Nephron (organoid): ENCODE results near the gene MCRS1.

Source experiments
- H3K27ac Mint-ChIP-seq, 3 experiments: 2 replicates each; pipeline ENCODE4 v1.8.0; 2020; ENCODE audit warnings: mixed read lengths in 3 of 3, mild to moderate bottlenecking in 2 of 3, moderate library complexity in 1 of 3
- H3K27me3 Mint-ChIP-seq: 2 replicates; pipeline ENCODE4 v1.8.0; 2021; ENCODE audit warnings: low read depth, mild to moderate bottlenecking, moderate library complexity, mixed read lengths
- H3K36me3 Mint-ChIP-seq: 2 replicates; pipeline ENCODE4 v1.8.0; 2020; ENCODE audit warnings: low read depth, mixed read lengths
- H3K4me1 Mint-ChIP-seq: 2 replicates; pipeline ENCODE4 v1.8.0; 2020; ENCODE audit warnings: mixed read lengths
- H3K4me3 Mint-ChIP-seq, 3 experiments: 2 replicates each; pipeline ENCODE4 v1.8.0; 2020; ENCODE audit warnings: mild to moderate bottlenecking in 3 of 3, mixed read lengths in 3 of 3, moderate library complexity in 2 of 3
- H3K9me3 Mint-ChIP-seq: 2 replicates; pipeline ENCODE4 v1.8.0; 2020; ENCODE audit warnings: mixed read lengths
- TF ChIP-seq, protein P1 (sequence below), 3 experiments: fragments of 200-600 bp; sonication (generic); IDR thresholded peaks; one replicate each; pipeline ENCODE4 v1.5.0; 2021; ENCODE audit warnings: antibody characterized with exemption in 3 of 3; ENCODE audit not compliant: unreplicated experiment in 3 of 3

The MCRS1 gene

GRCh38 chr12:49583366-49584094 is 15.6 kb upstream of the MCRS1 start:
- H3K4me3 Mint-ChIP-seq: no peak overlapping the region
- H3K27me3 Mint-ChIP-seq: no peaks in the 10 kb centered on the region
- H3K27ac Mint-ChIP-seq: peak overlapping the region; percentile 14 to 79 (median 65)
- peaks cover 60% of the 10 kb centered on the region for H3K4me1 Mint-ChIP-seq
- no peaks in the 10 kb centered on the region for H3K9me3 Mint-ChIP-seq
- TF ChIP-seq, protein P1, sequence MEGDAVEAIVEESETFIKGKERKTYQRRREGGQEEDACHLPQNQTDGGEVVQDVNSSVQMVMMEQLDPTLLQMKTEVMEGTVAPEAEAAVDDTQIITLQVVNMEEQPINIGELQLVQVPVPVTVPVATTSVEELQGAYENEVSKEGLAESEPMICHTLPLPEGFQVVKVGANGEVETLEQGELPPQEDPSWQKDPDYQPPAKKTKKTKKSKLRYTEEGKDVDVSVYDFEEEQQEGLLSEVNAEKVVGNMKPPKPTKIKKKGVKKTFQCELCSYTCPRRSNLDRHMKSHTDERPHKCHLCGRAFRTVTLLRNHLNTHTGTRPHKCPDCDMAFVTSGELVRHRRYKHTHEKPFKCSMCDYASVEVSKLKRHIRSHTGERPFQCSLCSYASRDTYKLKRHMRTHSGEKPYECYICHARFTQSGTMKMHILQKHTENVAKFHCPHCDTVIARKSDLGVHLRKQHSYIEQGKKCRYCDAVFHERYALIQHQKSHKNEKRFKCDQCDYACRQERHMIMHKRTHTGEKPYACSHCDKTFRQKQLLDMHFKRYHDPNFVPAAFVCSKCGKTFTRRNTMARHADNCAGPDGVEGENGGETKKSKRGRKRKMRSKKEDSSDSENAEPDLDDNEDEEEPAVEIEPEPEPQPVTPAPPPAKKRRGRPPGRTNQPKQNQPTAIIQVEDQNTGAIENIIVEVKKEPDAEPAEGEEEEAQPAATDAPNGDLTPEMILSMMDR (IDR thresholded peaks at IDR 0.05; ENCODE audit: unreplicated experiment in 3 of 3): no peak
- H3K36me3 Mint-ChIP-seq: peaks cover 19% of the 10 kb centered on the region

GRCh38 chr12:49582850-49583249 is 14.9 kb upstream of the MCRS1 start:
- Mint-ChIP-seq H3K4me1 (peaks cover 60% of the 10 kb centered on the region), H3K4me3 (peak overlapping the region in 1 of 3 experiments; percentile 7), H3K27me3 (no peaks in the 10 kb centered on the region), H3K36me3 (peaks cover 21% of the 10 kb centered on the region), H3K9me3 (no peaks in the 10 kb centered on the region), H3K27ac (peak overlapping the region; percentile 17 to 79 (median 66))
- TF ChIP-seq, protein P1 (IDR thresholded peaks at IDR 0.05; ENCODE audit: unreplicated experiment in 3 of 3): no peak

GRCh38 chr12:49582201-49582600 is 14.3 kb upstream of the MCRS1 start:
- Mint-ChIP-seq H3K9me3 (no peaks in the 10 kb centered on the region), H3K27me3 (no peaks in the 10 kb centered on the region), H3K4me1 (peaks cover 60% of the 10 kb centered on the region), H3K36me3 (peaks cover 26% of the 10 kb centered on the region), H3K27ac (peak overlapping the region; percentile 17 to 79 (median 66)), H3K4me3 (no peak overlapping the region)
- TF ChIP-seq, protein P1 (IDR thresholded peaks at IDR 0.05; ENCODE audit: unreplicated experiment in 3 of 3): no peak

GRCh38 chr12:49580572-49581535 is 12.9 kb upstream of the MCRS1 start:
- Mint-ChIP-seq H3K4me1 (peaks cover 54% of the 10 kb centered on the region), H3K9me3 (no peaks in the 10 kb centered on the region), H3K27ac (peak overlapping the region; percentile 5 to 29 (median 21))

GRCh38 chr12:49578471-49579112 is 10.7 kb upstream of the MCRS1 start:
- no peaks in the 10 kb centered on the region for H3K9me3 Mint-ChIP-seq
- H3K4me1 Mint-ChIP-seq: peaks cover 34% of the 10 kb centered on the region
- H3K36me3 Mint-ChIP-seq: peaks cover 30% of the 10 kb centered on the region
- H3K27ac Mint-ChIP-seq: no peak overlapping the region
- no peak overlapping the region for H3K4me3 Mint-ChIP-seq
- TF ChIP-seq, protein P1 (IDR thresholded peaks at IDR 0.05; ENCODE audit: unreplicated experiment in 3 of 3): no peak
- no peaks in the 10 kb centered on the region for H3K27me3 Mint-ChIP-seq

More at GRCh38 chr12:49580572-49581535, 12.9 kb upstream of the MCRS1 start:
- Mint-ChIP-seq H3K27me3 (no peaks in the 10 kb centered on the region), H3K4me3 (no peak overlapping the region), H3K36me3 (peaks cover 25% of the 10 kb centered on the region)
- TF ChIP-seq, protein P1 (IDR thresholded peaks at IDR 0.05; ENCODE audit: unreplicated experiment in 3 of 3): peak; percentile 77 to 91 (median 89)
